ENCODE results near the gene DOCK9. TPM values are rescaled to one million over a fixed set of nuclear protein-coding genes. Genes with fewer than 3 reads are reported as not detected.

DOCK9 gene
- total RNA-seq, 1 donor from 2014 or later: 46.2 TPM

GRCh38 chr13:98856983-98857382 lies 120.9 kb downstream of the DOCK9 start:
- Mint-ChIP-seq H3K36me3 (peaks cover 25% of the 10 kb centered on the region), H3K27ac (no peak overlapping the region), H3K4me1 (ENCODE audit: unreplicated experiment) (no peaks in the 10 kb centered on the region), H3K4me3 (no peak overlapping the region), H3K27me3 (no peaks in the 10 kb centered on the region), H3K9me3 (no peaks in the 10 kb centered on the region)
- TF ChIP-seq CTCF (conservative IDR thresholded peaks at IDR 0.05): no peak
- DNase-seq (ENCODE audit: extremely low spot score, unreplicated experiment): no peak

- H3K27me3 Mint-ChIP-seq: no peaks in the 10 kb centered on the region
- H3K4me1 Mint-ChIP-seq (ENCODE audit: unreplicated experiment): no peaks in the 10 kb centered on the region
- H3K36me3 Mint-ChIP-seq: peaks cover 14% of the 10 kb centered on the region
- H3K27ac Mint-ChIP-seq: no peak overlapping the region
- no peak overlapping the region for H3K4me3 Mint-ChIP-seq
- no peak for TF ChIP-seq CTCF (conservative IDR thresholded peaks at IDR 0.05)
- no peaks in the 10 kb centered on the region for H3K9me3 Mint-ChIP-seq
- no peak for DNase-seq (ENCODE audit: extremely low spot score, unreplicated experiment)
These were observed 123.4 kb downstream of the DOCK9 start for GRCh38 chr13:98854448-98854847.

GRCh38 chr13:98853771-98854221 lies 124.1 kb downstream of the DOCK9 start:
- no peak overlapping the region for H3K4me3 Mint-ChIP-seq
- H3K27ac Mint-ChIP-seq: no peak overlapping the region
- H3K9me3 Mint-ChIP-seq: no peaks in the 10 kb centered on the region
- no peaks in the 10 kb centered on the region for H3K4me1 Mint-ChIP-seq (ENCODE audit: unreplicated experiment)
- peaks cover 11% of the 10 kb centered on the region for H3K36me3 Mint-ChIP-seq
- H3K27me3 Mint-ChIP-seq: no peaks in the 10 kb centered on the region
- DNase-seq (ENCODE audit: extremely low spot score, unreplicated experiment): no peak
- no peak for TF ChIP-seq CTCF (conservative IDR thresholded peaks at IDR 0.05)

- H3K4me3 Mint-ChIP-seq: no peak overlapping the region
- H3K36me3 Mint-ChIP-seq: peaks cover 17% of the 10 kb centered on the region
- H3K9me3 Mint-ChIP-seq: no peaks in the 10 kb centered on the region
- peaks cover 6% of the 10 kb centered on the region for H3K4me1 Mint-ChIP-seq (ENCODE audit: unreplicated experiment)
- no peak for DNase-seq (ENCODE audit: extremely low spot score, unreplicated experiment)
- no peak for TF ChIP-seq CTCF (conservative IDR thresholded peaks at IDR 0.05)
- no peak overlapping the region for H3K27ac Mint-ChIP-seq
- H3K27me3 Mint-ChIP-seq: no peaks in the 10 kb centered on the region
These were observed 126.6 kb downstream of the DOCK9 start for GRCh38 chr13:98851276-98851675.

- no peaks in the 10 kb centered on the region for H3K9me3 Mint-ChIP-seq
- peaks cover 11% of the 10 kb centered on the region for H3K36me3 Mint-ChIP-seq
- no peak overlapping the region for H3K4me3 Mint-ChIP-seq
- no peak for TF ChIP-seq CTCF (conservative IDR thresholded peaks at IDR 0.05)
- DNase-seq (ENCODE audit: extremely low spot score, unreplicated experiment): no peak
- peaks cover 6% of the 10 kb centered on the region for H3K4me1 Mint-ChIP-seq (ENCODE audit: unreplicated experiment)
- H3K27ac Mint-ChIP-seq: no peak overlapping the region
- H3K27me3 Mint-ChIP-seq: no peaks in the 10 kb centered on the region
These were observed 129.1 kb downstream of the DOCK9 start for GRCh38 chr13:98848746-98849145.

- no peak for DNase-seq (ENCODE audit: extremely low spot score, unreplicated experiment)
- H3K9me3 Mint-ChIP-seq: no peaks in the 10 kb centered on the region
- H3K4me3 Mint-ChIP-seq: no peak overlapping the region
- TF ChIP-seq CTCF (conservative IDR thresholded peaks at IDR 0.05): no peak
- H3K27ac Mint-ChIP-seq: no peak overlapping the region
- H3K4me1 Mint-ChIP-seq (ENCODE audit: unreplicated experiment): peaks cover 13% of the 10 kb centered on the region
- no peaks in the 10 kb centered on the region for H3K27me3 Mint-ChIP-seq
- peaks cover 10% of the 10 kb centered on the region for H3K36me3 Mint-ChIP-seq
These were observed 130.1 kb downstream of the DOCK9 start for GRCh38 chr13:98847780-98848179.

All from type B pancreatic cell (in vitro differentiated cells).